GM12875 (cell line): Measurements from ENCODE around the gene SH3PXD2A.

Experiments used
- H3K4me3 ChIP-seq: one replicate; pipeline ENCODE4 v1.5.1; 2011; ENCODE audit warnings: low read depth, low read length, control low read depth
- CTCF ChIP-seq: IDR thresholded peaks from 2 replicates; pipeline ENCODE4 v1.5.1; 2011; ENCODE audit warnings: low read depth, mild to moderate bottlenecking, control low read depth, inconsistent platforms, low read length, moderate library complexity, borderline replicate concordance; ENCODE audit not compliant: insufficient read depth

The SH3PXD2A gene

GRCh38 chr10:103595933-103596726, 259.2 kb downstream of the SH3PXD2A start:
- TF ChIP-seq CTCF, result no peak
- H3K4me3 ChIP-seq, result no peak overlapping the region

DNA sequence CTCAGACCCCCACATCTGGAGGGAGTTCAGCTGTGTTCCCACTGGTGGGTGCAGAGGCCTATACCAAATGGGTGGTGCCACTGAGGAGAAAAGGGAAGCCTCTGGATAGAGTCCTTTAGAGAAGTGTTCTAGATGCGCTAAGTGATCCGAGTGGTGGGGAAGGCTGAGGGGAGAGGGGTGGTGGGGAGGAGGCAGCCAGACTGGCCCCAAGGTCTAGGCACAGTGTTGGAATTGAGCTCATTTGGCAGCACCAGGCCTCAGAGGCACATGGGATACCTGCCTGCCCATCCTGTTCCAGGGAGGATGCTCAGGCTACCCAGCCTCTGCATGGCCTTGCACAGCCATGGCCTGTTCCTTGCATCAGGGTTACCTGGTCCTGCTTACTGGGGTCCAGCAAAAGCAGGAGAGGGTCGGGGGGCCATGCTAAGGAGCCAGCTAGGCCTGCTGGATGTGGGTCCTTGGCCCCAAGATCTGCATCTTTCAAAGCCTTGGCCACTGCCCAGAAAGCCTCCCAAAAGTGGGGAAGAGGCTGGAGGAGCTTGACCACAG, 262.3 kb downstream of the SH3PXD2A start:
- TF ChIP-seq CTCF, result no peak
- no peak overlapping the region for H3K4me3 ChIP-seq

DNA sequence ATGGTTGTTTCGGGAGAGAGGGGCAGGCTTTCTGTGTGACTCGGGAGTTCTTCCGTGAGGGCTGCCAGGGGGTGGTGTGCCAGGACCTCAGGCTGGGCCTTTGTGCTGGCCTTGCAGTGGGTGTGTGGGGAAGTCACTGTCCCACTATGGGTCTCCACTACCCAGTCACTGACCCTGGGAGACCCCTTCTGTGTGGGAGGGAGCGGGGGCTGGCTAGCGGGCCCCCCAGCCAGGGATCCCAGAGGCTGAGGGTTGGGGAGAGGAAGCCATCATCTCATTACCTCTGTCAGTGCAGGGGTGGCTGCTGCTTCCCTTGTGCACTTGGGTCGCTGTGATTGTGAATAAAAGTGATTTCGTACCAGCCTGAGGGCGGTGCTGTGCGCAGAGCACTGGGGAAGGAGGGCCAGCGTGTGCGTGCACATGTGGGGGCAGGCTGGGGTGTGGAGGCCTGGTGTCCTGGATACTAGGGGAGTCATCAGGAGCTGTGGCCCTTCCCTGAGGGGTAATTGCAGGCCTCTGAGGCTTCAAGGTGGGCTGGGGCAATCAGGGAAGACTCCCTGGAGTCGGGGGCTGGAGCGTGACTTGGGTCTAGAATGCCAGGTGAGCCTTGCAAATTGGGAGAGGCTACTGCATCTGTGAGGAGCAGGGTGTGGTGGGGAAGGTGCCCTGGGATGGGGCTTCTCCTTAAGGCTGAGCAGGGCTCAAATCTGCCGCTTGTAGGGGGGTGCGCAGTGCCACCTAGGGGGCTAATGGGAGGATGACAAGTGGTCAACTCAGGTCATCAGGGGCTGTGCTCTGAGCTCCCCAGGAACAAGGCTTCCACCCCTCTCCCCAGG, 263.0 kb downstream of the SH3PXD2A start:
- peak; percentile 89 for TF ChIP-seq CTCF
- no peak overlapping the region for H3K4me3 ChIP-seq

- TF ChIP-seq CTCF, result no peak
Observed at GRCh38 chr10:103590744-103591291, 264.6 kb downstream of the SH3PXD2A start.

DNA sequence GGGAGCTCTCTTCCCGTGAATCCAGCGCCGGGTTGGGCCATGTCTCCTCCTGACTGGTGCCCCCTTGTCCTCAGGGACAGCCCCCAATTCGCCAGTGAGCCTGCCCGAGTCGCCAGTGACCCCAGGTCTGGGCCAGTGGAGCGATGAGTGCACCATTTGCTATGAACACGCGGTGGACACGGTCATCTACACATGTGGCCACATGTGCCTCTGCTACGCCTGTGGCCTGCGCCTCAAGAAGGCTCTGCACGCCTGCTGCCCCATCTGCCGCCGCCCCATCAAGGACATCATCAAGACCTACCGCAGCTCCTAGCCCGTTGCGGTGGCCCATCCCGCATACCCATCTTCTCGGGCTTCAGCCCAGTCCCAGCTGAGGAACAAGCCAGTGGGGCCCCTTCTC, 265.3 kb downstream of the SH3PXD2A start:
- no peak overlapping the region for H3K4me3 ChIP-seq
- no peak for TF ChIP-seq CTCF

More at GRCh38 chr10:103590744-103591291, 264.6 kb downstream of the SH3PXD2A start:
- no peak overlapping the region for H3K4me3 ChIP-seq

DNA sequence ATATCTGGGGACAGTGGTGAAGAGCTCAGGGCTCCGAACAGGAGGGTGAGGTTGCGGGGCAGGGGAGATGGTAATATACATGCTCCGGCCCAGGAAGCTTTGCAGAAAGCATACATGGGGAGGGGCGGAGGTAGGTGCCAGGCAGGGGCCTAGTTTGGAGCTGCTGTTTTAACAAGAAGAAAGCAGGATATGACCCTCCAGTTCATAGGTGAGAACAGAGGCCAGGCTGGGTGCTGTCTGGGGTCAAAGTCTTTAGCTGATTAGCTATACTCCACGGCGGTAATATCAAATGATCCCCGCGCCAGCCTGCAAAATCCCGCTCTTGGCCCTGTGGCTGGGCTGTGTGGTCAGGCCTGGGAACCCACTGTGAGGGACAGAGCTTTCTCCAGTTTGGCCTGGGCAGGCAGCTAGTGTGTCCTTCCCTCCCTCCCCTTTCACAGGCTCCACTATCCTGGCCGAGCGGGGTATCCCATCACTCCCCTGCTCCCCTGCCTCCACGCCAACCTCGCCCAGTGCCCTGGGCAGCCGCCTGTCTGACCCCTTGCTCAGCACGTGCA, 266.2 kb downstream of the SH3PXD2A start:
- H3K4me3 ChIP-seq, result no peak overlapping the region
- TF ChIP-seq CTCF, result no peak
